HG02973 (cell line): ENCODE data around the gene PPM1M.
"Not testable (repeated sequence)": the region's sequence is repeated elsewhere in the genome, so short reads cannot be mapped to it uniquely, and the experiment has no call there.

Source experiments
- ATAC-seq: cut with Tn5 transposase; IDR thresholded peaks from one replicate; pipeline ENCODE4 v1.9.1; 2021; ENCODE audit warnings: moderate library complexity; ENCODE audit not compliant: unreplicated experiment

The PPM1M gene

DNA sequence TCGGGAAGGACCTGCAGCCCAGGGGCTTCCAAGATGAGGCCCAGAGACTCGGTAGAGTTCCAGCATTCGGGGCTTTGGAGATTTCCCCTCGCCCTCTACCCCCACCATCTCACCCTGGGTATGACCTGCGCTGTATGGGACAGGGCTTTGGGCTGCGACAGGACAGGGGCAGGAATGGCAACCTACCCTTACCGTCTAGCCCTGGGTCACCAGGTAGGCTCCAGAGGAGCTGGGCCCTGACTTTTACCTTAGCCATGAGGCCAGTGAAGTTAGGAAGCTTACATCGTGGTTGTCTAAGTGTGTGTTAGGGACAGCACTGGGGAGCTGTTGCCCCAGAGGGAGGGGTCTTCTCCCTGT lies 683 bp downstream of the PPM1M start:
- ATAC-seq: no peak

DNA sequence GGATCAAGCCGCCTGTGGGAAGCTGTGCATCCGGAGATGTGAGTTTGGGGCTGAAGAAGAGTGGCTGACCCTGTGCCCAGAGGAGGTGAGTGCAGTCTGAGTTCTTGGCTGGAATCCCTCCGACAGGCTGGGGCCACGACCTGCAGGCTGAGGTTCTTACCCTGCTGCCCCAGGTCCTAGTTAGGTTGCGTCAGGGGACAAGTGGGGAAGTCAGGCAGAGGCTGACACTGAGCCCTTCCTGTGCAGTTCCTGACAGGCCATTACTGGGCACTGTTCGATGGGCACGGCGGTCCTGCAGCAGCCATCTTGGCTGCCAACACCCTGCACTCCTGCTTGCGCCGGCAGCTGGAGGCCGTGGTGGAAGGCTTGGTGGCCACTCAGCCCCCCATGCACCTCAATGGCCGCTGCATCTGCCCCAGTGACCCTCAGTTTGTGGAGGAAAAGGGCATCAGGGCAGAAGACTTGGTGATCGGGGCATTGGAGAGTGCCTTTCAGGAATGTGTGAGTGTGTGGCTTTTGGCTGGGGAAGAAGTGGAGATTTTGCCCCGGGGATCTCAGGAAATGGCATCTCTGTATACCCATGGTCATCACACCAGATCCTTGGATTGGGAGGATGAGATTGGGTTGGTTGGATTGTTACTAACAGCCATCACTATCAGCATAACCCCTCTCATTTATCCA lies 1.3 kb downstream of the PPM1M start:
- ATAC-seq: no peak

DNA sequence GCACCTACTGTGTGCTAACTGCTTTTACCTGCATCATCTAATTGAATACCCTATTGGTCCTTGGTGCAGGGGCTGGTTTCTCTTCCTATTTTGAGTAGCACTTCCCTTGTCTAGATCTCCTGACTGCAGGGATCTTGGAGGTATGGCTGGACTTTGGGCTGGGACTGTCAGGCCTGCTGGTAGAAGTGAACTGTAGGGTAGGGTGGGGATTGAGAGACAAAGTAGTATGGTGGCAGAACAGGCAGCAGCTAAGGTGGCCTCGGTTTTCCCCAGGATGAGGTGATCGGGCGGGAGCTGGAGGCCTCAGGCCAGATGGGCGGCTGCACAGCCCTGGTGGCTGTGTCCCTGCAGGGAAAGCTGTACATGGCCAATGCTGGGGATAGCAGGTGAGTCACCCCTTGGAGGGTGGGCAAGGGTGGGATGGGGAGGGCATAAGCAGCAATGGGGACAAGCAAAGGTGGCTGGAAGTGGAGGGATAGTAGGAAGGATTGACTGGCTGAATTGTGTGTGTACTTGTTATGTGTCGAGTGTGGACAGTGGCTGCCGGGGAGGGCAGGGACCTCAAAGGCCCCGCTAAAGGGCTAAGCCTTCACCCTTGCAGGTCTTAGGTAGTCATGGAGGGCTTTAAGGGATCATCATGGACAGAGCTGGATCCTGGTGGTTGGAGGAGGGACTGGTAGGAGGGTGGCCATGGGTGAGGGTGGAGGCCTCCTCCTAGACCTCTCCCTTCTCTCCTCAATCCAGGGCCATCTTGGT lies 2.0 kb downstream of the PPM1M start:
- no peak for ATAC-seq

DNA sequence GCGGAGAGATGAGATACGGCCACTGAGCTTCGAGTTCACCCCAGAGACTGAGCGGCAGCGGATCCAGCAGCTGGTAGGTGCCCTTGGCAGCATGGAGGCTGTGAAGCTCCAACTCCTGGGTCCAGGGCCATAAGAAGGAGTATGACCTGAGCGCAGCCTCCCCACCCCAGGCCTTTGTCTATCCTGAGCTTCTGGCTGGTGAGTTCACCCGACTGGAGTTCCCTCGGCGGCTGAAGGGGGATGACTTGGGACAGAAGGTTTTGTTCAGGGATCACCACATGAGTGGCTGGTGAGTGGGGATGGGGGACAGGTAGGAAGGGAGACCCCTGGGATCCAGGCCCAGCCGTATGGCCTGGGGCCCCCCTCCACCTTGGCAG lies 2.6 kb downstream of the PPM1M start:
- ATAC-seq: no peak

DNA sequence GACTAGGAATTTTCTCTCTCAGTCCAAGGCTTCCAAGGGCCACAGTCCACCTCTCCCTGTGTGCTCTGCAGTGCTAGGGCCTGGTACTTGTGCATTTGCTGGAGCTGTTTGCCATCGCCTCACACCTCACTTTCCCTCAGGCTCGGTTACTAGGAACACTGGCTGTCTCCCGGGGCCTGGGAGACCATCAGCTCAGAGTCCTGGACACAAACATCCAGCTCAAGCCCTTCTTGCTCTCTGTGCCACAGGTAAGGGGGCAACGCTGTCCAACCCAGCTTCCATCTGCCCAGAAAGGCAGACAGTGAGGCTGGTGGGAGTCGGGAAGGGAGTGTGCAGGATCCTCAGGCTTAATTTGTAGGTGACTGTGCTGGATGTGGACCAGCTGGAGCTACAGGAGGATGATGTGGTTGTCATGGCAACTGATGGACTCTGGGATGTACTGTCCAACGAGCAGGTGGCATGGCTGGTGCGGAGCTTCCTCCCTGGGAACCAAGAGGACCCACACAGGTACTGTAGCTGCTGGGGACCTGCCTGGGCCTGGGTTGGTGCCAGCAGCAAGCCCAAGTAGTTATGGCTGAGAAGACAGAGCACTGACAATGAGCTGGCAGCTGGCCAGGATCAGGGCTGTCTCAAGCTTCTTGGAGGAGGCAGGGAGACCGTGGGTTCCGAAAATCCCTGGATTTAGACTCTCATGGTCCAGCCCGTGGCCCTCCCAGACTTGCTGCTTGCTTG lies 3.4 kb downstream of the PPM1M start:
- ATAC-seq: no peak

DNA sequence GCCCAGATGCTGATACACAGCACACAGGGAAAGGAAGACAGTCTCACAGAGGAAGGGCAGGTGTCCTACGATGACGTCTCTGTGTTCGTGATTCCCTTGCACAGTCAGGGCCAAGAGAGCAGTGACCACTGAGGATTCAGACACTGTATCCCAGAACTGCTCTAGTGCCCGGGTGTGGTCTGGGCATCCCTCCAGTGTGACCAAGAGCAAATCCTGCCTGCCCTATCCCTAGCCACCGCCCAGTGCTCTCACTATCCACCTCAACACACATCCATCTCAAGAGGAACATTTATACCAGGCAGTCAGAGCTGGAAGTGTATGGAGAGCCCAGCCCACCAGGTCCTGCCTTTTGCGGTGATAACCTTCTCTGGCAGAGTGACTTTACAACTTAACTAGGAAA lies 4.1 kb downstream of the PPM1M start:
- no peak for ATAC-seq

DNA sequence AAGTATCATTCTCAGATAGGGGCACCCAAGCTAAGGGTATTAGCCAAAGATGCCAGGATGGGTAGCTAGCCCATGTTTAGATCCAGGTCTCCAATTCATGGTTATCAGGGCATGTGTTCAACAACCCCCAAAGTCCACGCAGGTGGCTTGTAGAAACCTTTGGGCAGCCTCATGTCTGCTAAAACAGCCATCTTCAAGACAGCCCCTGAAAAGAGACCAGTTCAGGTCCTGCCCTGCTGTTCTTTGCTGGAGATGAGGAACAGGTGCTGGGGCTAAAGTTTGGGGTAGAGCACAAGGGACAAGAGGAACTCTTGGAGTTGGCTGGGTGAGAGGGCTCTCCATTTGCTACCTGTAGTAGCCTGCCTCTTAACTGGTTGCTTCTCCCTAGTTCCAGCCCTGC lies 4.6 kb downstream of the PPM1M start:
- no peak for ATAC-seq

DNA sequence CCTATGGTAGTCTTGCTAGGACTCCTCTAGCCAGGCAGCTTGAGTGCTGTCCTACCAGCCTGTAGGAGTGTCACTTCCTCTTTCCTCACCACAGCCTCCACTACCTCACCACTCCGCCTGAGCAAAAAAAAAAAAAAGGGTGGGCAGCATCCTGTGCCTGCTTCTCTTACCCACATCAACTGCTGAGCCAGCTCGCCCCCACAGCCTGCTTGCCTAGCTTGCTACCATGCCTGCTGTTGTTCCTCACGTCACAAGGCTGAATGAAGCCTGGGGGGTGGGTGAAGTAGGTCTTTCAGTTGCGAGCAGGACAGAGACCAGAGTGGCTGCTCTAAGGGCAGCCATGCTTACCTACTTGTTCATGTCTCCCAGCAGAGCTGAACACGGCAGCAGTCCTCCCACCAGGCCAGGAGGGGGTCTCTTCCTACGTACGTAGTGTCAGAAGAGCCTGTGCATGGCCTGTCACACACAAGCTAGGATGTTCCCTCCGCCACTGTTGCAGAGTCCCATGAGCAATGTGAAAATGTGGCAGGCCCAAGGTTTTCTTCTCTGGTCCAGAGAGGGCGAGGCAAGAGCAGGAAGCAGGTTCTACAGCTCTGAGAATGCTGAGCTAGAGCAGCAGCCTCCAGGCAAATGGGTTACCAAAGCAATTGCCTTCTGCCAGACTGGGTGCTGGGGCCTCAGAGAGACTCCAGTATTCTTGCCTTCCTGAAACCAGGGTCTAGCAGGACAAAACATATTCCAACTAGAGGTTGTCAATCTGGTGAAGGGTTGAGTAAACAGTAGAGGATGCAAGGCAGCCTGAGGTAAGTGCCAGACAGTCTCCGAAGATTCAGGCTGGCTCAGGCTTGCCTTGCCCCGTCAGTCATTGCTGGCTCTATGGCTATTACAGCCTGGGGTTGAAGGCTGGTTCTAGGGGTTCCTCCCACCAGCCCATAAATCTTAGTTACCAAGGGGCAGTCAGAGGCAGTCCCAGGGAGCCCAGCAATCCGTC lies 8.1 kb downstream of the PPM1M start:
- ATAC-seq: peak; percentile 69

DNA sequence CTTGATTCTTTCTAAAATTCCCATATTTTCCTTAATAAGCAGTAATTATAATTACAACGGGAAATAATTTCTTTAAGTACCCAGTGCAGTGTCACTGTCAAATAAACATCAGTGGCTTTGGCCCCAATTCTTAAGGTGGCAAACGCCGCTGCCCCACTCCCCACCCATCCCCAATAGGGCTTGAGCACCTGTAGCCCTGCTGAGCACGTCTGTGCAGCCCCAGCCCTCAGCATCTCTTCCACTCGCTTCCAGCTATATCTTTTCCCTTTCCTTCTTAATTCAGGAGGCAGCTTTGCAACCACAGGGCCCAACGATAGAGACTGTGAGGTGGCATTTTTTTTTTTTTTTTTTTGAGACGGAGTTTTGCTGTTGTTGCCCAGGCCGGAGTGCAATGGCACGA lies 9.0 kb downstream of the PPM1M start:
- ATAC-seq: no peak

DNA sequence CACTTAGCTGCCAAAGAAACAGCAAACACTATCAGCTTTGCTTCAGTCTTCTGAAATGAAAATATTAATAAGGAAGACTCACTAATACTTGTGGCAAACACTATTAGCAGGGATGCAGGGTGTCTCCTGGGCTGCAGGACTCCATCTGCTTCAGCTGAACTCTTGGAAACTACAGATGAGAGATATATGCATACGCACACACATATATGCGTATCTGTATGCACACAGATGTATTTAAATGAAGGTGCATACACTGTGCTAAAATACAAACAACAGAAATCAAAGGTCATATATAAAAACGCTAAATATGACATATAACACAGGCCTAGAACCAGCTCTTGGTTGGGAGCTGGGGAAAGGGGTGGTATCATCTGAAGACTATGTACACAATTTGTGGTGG lies 10.6 kb downstream of the PPM1M start:
- no peak for ATAC-seq

DNA sequence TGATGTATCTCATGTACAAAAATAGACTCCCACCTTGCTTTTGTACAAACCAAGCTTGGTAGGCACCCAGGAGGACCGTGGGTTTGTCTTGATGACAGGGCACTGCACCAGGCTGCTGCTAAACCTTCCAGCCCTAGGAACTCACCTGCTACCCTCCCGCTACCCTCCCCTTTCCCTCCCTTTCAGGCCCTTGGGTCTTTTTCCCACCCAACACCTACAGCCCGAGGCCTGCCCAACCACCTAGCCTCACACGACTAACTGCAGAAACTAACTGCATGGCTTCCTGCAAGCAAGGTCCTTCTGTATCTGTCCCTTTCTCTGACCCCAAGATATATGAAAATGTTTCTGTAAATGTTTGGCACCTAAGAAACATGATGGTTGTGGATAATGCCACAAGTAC lies 11.1 kb downstream of the PPM1M start:
- no peak for ATAC-seq

DNA sequence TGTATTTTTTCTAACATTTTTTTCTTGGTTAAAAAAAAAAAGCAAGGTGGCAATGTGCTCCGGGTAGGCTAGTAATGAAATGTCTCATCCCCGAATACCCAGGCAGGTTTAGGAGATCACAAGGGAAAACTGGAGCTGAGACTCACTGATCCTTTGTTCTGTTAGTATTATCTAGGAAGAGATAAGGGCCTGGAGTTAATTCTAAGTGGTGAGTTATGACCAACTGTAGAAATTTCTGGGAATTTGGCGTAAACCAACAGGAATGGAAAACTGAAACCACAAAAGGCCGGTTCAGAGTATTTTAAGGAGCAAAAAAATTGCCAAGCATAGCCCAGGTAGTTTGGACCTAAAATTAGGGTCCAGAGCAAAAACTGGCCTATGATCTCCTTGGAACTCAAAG lies 12.4 kb downstream of the PPM1M start:
- no peak for ATAC-seq

DNA sequence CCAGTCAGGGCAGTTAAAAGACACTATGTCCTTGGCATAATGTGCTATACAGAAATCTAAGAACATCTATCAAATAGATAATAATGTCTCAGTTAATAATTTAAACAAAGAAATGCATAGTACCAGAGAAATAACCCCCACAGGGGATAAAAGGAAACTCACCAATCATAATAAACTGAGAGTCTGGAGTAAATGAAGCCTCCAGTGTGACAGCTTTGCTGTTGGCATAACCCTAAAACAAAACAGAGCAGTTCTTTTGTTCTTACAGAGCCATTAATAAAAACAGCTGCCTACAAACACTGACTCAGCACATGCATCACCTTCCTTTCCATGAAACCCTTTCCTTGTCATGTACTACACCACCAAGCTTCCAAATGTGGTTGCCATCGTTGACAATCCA lies 13.5 kb downstream of the PPM1M start:
- ATAC-seq: no peak

DNA sequence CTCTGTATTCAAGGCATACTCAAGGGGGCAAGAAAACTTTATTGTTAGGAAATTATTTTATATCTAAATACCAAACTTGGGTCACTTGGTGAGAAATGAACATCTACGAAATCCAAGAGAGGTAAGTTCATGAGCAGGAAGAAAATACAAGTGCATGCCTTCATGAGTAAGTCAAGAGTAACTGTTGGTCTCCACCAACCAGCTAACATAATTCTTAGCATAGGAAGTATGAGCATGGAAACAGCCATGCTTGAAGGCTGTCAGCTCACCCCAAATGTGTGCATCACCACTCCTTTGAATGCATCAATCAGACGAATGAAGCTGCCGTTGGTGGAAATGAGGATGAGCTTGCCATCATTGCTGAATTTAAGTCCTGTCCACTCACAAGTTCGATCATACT lies 13.9 kb downstream of the PPM1M start:
- no peak for ATAC-seq

DNA sequence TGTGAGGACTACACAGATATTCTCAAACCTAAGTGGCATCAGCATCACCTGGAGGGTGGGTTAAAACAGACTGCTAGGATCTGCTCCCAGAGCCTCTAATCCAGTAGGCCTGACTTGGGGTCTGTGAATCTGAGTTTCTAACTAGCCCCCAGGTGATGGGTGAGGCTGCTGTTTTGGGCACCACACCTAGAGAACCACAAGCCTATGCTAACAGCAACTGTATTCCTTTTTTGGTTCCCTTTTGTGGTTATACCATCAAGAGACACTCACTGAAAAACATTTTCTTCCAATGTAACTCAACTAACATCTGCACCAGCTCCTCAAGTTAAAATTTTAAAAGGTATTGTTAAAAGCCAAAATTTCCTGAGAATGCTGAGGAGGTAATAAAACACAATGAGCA lies 16.9 kb downstream of the PPM1M start:
- no peak for ATAC-seq

DNA sequence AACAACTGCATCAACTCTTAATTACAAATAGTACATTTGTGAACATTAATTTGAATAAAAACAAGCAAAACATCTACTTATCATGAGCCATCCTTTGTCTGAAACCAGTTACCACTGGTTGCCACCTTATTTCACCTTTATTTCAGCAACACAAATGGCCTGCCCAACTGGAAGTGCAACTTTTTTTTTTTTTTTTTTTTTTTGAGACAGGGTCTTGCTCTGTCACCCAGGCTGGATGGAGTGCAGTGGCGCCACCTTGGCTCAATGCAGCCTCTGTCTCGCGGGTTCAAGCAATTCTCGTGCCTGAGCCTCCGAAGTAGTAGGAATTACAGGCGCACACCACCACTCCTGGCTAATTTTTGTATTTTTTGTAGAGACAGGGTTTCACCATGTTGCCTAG lies 19.8 kb downstream of the PPM1M start:
- ATAC-seq: no peak

DNA sequence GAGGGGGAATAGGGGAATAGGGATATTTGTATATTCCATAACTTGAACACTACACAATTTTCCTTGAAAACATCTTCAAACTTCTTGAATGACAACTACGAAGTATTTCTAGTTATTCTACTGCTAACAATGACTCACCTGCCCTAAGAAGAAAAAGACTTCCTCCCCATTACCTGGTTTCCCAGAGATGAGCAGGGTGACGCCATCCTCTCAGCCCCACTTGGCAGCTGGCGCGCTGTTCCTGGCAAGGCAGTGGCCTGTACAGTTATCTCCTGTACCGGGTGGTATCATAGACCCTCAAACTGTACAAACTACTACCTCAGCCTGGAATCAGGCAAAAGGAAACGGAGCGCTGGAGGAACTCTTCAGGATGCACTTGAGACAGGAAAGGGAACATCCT lies 22.5 kb downstream of the PPM1M start:
- no peak for ATAC-seq

DNA sequence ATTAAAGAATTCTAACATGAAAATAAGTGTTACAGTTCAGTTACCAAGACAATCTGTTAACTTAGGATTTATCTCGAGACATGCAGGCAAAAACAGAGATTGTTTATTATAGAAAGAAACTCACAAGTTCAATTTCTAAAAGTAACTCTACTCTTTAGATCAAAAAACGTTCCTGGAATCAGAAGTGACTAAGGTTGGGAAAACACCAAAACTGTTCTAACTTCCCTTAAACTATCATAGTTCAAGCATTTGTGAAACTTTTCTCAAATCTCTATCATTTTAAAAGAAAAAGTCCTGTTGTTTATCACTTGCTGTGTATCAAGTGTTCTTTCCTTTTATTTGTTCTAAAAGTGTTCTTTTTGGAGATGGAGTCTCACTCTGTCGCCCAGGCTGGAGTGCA lies 24.2 kb downstream of the PPM1M start:
- ATAC-seq: no peak

DNA sequence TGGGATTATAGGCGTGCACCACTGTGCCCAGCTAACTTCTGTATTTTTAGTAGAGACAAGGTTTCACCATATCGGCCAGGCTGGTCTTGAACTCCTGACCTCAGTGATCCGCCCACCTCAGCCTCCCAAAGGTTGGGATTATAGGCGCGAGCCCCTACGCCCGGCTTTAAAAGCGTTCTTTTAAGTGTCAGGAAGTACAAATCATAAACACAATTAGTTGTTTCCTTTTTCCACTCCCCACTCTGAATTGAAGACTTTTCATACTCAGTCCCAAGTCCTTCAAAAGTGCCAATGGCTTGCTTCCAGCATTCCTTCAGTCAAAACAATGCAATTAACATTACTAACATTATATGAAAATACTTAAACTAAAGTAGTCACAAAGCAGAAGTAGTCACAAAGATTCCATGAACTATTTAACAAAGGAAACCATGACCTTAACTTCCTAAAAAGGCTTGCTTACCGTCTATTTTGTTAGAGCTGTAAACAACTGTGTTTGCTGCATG lies 24.7 kb downstream of the PPM1M start:
- ATAC-seq: no peak

DNA sequence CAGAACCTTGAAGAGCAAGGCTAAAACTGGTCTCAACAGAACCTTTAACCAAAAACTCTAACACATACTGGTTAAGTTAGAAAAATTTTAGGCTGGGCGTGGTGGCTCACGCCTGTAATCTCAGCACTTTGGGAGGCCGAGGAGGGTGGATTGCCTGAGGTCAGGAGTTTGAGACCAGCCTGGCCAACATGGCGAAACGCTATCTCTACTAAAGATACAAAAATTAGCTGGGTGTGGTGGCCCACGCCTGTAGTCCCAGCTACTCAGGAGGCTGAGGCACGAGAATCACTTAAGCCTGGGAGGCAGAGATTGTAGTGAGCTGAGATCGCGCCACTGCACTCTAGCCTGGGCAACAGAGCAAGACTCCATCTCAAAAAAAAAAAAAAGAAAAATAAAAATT lies 26.6 kb downstream of the PPM1M start:
- not testable (repeated sequence) for ATAC-seq

DNA sequence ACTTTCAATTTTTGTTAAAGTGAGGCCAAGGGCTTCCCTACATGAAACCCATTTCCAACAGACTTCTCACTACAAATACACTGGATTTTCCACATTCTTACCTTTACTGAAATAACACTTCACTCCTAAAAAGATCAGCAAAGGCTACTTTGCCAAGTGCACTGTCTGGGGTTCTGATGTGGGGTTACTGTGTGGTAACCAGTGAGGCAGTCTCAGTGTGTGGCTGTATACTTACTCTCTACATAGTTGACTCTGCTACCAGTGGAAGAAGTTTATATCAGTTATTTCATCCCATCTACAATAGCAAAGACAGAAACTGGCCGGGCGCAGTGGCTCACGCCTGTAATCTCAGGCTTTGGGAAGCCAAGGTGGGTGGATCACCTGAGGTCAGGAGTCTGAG lies 27.3 kb downstream of the PPM1M start:
- no peak for ATAC-seq
